Tibial nerve (tissue), 3 donors: ENCODE data around the gene FAM131C.

Experiments
- POLR2A ChIP-seq, 2 donors: fragments of 450-650 bp; IDR thresholded peaks; one replicate each; pipeline ENCODE4 v1.6.1; 2017; ENCODE audit warnings: antibody characterized with exemption in 2 of 2, mild to moderate bottlenecking in 2 of 2, moderate library complexity in 2 of 2
- TF ChIP-seq, protein P1 (sequence below), 5 experiments: fragments of 200-600 bp in 3 of 5; fragments of 450-650 bp in 2 of 5; sonication (generic) in 3 of 5; IDR thresholded peaks; one replicate each; pipeline ENCODE4 v1.5.1; 2016 to 2019; ENCODE audit warnings: antibody characterized with exemption in 5 of 5, mild to moderate bottlenecking in 3 of 5, moderate library complexity in 2 of 5

DNA sequence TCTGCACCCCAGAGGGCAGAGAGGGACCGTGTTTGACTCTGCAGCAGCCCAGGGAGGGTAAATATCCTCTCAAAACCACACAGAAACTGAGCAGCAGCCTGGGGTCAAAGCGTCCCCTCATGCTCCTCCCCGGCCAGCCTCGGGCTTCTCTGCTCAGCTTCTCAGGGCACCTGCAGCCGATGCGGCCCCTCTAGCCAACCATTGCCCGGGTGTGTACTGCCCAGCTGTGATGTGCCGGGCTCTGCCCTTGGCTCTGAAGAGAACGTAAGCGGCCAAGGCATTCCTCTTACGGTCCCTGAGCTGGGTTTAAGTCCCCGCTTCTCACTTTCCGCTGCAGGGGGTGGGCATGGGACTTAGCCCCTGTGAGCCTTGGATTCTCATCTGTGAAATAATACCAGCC, 5.5 kb downstream of the FAM131C start:
- TF ChIP-seq, protein P1, sequence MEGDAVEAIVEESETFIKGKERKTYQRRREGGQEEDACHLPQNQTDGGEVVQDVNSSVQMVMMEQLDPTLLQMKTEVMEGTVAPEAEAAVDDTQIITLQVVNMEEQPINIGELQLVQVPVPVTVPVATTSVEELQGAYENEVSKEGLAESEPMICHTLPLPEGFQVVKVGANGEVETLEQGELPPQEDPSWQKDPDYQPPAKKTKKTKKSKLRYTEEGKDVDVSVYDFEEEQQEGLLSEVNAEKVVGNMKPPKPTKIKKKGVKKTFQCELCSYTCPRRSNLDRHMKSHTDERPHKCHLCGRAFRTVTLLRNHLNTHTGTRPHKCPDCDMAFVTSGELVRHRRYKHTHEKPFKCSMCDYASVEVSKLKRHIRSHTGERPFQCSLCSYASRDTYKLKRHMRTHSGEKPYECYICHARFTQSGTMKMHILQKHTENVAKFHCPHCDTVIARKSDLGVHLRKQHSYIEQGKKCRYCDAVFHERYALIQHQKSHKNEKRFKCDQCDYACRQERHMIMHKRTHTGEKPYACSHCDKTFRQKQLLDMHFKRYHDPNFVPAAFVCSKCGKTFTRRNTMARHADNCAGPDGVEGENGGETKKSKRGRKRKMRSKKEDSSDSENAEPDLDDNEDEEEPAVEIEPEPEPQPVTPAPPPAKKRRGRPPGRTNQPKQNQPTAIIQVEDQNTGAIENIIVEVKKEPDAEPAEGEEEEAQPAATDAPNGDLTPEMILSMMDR (IDR thresholded peaks at IDR 0.05): no peak
- TF ChIP-seq POLR2A (IDR thresholded peaks at IDR 0.05): no peak
